ENCODE results near the gene COL8A2. TPM values are rescaled to one million over a fixed set of nuclear protein-coding genes. Genes with fewer than 3 reads are reported as not detected.

Gene COL8A2
- total RNA-seq, 1 experiment from 2014 or later: not detected

DNA sequence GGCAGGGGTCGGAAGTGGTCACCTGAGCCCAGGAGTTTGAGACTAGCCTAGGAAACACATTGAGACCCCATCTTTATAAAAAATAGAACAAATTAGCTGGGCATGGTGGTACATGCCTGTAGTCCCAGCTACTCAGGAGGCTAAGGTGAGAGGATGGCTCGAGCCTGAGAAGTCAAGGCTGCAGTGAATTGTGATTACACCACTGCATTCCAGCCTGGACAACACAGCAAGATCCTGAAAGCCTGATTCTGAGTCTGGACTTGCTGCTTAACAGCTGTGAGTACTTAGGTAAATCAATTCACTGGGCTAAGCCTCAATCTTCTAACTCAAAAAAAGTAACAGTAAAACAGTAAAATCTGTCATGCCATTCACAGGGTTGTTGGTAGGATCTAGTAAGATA, 19.4 kb upstream of the COL8A2 start:
- in situ Hi-C loops (cut with HindIII; ENCODE audit: low pct_unique_long_range_greater_than_20kb, low sequenced_read_pairs): no loop called here
- no peak for DNase-seq (ENCODE audit: low read depth)

DNA sequence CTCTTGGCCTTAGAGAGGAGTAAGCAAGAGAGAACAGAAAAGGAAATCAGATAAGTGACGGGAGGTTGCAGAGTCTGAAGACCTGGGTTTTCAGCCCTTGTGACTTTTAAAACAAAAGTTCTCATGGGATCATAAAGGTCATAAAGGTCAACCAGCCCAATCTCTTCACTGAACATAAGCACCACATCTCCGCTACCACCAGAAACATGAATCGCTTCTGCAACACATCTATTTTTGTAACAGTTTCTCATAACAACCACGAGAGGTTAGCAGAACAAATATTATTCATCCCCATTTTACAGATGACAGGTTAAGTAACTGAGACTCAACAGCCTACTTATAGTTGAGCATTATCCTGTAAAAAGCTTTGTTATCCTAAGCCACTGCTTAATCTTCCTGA, 18.4 kb upstream of the COL8A2 start:
- DNase-seq (ENCODE audit: low read depth): no peak
- in situ Hi-C loops (cut with HindIII; ENCODE audit: low pct_unique_long_range_greater_than_20kb, low sequenced_read_pairs): no loop called here

DNA sequence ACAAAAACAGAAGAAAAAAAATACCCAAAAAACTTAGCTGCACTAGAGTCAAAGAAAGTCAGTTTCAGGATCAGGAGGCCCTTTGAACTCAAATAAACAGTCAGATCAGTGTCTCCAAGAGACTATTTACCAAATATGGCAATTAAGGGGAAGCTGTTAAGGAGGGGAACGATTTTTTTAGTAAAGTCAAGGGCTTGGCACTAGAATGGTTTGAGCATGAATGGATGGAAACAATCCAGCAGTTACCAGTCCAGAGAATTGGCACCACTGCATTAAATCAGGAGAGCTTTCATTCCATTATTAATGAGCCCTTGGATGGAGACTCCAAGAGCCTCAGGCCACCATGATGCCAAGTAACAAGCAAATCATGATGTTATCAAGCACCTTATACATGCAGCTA, 17.1 kb upstream of the COL8A2 start:
- in situ Hi-C loops (cut with HindIII; ENCODE audit: low pct_unique_long_range_greater_than_20kb, low sequenced_read_pairs): no loop called here

DNA sequence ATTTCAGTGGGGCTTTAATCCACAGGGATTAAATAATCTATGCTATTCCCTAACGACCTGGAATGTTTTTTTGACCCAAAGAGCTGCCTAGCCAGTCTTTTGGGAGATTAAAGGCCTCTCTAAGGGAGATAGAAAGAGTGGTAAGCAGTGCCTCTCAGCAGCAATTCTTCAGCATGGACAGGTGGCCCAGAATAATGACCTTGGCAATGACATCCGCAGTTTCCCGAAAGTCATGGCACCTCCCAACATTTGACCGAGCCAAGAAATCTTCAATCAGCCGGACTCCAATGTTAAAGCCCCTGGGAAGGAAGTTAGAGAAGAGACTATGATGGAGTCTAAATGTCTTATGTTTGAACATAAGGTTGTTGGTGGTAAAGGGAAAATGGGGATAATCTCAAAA, 14.5 kb upstream of the COL8A2 start:
- in situ Hi-C loops (cut with HindIII; ENCODE audit: low pct_unique_long_range_greater_than_20kb, low sequenced_read_pairs): no loop called here
- no peak for DNase-seq (ENCODE audit: low read depth)

More for the DNA sequence above, 17.1 kb upstream of the COL8A2 start:
- no peak for DNase-seq (ENCODE audit: low read depth)

DNA sequence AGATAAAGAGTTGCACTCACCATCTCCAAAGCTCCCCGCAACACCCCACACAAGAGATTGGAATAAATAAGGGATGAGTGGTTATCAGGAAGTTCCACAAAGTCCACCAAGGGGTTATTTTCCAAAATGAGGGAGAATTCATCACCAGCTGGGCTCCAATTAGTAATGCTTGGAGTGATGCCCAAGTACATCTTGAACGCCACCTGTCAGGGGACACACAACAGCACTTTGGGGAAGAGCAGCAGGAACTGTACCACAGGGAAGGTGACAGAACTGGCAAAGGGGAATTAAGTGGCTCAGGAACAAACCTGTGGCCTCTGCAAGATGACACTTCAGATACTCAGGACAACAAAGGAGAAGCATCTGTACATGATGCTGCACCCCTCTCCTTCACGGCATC, 12.8 kb upstream of the COL8A2 start:
- no peak for DNase-seq (ENCODE audit: low read depth)

DNA sequence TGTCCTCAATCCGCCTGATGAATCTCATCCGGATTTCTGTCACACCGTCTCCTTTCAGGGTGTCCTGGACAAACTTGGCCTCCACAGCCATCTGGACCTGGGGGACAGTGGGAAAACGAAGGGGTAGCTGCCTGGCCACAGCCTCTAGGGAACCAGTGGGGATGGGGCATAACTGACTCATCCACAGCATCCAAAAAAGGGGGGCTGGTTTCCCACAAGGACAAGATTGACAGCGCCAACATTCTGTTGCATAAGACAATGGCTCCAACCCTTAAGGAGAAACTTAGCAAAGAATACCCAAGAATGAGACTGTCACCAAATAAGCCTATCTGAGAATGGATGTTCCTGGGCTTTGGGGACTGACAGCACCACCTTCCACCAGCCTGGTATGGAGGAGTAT, 12.2 kb upstream of the COL8A2 start:
- in situ Hi-C loops (cut with HindIII; ENCODE audit: low pct_unique_long_range_greater_than_20kb, low sequenced_read_pairs): no loop called here
- no peak for DNase-seq (ENCODE audit: low read depth)

More for the DNA sequence above, 12.8 kb upstream of the COL8A2 start:
- in situ Hi-C loops (cut with HindIII; ENCODE audit: low pct_unique_long_range_greater_than_20kb, low sequenced_read_pairs): no loop called here

DNA sequence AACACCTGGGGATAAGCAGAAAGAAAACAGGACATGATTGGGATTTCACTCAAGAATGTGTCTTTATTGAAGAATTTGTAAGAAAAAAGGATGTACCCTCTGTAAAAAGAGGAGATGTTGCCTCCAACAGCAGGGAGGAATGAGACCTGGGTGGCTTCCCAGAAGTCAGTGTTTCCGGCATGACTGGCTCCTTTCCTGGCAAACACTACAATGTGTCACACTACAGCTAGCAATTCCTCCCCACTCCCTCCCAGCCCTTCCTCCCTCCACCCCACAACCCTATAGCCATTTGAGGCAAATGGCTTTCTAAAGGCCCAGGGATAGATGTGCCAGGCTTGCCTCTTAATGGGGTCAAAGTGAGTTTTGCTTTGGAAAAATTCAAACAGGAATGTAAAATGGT, 11.5 kb upstream of the COL8A2 start:
- DNase-seq (ENCODE audit: low read depth): no peak
- in situ Hi-C loops (cut with HindIII; ENCODE audit: low pct_unique_long_range_greater_than_20kb, low sequenced_read_pairs): no loop called here

DNA sequence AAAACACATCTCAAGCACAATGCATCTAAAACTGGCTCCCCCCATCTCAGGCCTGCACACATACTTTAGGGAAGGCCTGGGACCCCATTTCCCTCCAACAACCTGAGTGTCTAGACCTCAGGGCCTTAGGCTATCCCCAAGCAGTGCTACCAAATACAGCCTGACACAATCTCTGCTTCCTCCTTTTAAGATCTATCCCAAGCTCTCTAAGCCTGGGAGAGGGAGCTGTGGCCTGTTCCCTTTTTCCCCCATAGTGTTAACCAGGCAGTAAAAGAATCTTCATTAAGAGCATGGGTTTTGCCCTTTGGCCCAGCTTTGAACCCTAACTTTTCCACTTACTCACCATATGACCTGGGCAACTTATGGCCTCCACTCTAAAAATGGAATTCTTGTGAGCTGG, 10.8 kb upstream of the COL8A2 start:
- no peak for DNase-seq (ENCODE audit: low read depth)
- in situ Hi-C loops (cut with HindIII; ENCODE audit: low pct_unique_long_range_greater_than_20kb, low sequenced_read_pairs): no loop called here

DNA sequence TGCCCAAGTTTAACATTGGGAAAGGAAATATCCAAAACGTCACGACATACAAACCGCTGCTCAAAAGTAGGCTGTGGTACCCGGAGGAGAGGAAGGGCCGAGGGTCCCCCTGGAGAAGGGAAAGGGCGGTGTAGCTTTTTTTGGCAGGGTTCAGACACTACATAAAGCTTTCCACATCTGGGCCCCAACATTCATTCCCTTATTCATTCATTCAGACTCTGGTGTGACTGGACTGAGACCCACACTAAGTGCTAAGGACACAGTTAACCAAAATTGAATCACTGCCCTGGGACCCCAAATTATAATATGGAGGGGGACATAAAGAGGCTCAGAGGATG, 10.3 kb upstream of the COL8A2 start:
- in situ Hi-C loops (cut with HindIII; ENCODE audit: low pct_unique_long_range_greater_than_20kb, low sequenced_read_pairs): no loop called here
- DNase-seq (ENCODE audit: low read depth): no peak

DNA sequence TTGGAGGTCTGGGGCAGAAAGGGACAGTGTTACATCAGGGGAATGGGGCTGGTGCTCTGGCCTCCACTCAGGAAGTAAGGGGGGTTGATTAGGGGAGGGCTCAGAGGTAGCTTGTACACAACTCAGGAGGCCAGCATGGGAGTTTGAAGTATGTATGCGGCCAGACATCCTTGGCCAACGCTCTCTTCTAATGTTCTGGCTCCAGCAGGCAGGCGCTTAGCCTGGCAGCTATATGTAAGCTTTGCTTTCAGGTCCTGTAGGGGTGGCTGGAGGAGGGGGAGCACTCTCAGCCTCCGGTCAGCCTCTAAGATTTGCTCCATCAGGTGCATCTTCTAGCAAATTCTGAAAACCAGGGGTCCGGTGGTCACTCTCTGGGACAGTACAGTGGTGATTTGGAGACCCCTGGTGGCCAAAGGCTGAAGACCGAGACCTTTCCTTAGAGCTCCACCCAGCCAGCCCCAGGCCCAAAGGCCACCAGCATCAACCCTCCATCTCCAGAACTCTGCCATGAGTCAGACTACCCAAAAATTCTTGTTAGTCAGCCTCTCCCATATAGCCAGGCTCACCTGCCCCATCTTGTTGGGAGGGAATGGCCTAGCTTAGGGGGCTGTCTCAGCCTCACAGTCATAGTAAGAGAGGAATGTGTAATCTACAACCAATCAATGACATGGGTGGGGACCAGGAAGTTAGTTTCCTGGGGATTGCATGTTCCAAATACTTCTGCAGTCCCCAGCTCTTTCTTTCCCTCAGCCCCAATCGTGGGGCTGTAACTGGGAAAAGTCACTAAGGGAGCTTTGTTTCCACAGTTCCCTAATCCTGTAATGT, 9.7 kb upstream of the COL8A2 start:
- in situ Hi-C loops (cut with HindIII; ENCODE audit: low pct_unique_long_range_greater_than_20kb, low sequenced_read_pairs): no loop called here
- DNase-seq (ENCODE audit: low read depth): peak; percentile 27

DNA sequence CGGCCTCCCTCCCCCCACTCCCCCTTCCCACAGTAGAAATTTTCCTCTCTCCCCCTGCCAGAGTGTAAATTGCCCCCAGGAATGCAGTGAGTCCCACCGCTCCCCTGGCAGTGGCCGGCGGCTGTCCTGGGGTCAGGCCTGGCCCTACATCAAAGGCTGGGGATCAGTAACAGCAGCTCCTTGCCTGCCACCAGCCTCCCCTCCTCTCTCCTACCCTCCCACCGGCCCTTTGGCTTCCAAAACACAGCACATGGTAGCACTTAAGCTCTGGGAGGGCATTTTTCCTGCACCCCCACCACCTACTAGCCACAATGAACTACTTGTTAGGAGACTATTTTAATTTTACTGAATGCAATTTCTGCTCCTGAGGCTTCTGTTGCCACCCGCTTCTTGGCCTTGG, 9.0 kb upstream of the COL8A2 start:
- no peak for DNase-seq (ENCODE audit: low read depth)
- in situ Hi-C loops (cut with HindIII; ENCODE audit: low pct_unique_long_range_greater_than_20kb, low sequenced_read_pairs): no loop called here

DNA sequence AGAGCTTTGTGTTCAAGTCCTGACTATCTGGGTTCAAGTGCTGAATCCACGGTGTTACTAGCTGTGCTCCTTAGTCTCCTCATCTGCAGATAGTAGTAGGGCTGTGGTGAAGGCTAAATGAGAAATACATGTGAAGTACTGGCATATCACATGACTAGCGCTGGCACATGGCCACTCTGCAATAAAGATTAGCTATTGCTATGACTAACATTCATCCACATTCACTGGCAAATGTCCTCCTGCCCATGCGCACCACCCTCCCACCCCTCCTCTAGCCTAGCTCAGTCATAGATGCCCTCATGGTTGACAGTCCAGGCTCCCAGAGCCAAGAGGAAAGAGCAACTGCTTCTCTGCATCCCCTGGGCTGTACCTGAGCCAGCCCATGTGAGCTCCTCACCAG, 8.5 kb upstream of the COL8A2 start:
- DNase-seq (ENCODE audit: low read depth): peak; percentile 82
- in situ Hi-C loops (cut with HindIII; ENCODE audit: low pct_unique_long_range_greater_than_20kb, low sequenced_read_pairs): no loop called here

DNA sequence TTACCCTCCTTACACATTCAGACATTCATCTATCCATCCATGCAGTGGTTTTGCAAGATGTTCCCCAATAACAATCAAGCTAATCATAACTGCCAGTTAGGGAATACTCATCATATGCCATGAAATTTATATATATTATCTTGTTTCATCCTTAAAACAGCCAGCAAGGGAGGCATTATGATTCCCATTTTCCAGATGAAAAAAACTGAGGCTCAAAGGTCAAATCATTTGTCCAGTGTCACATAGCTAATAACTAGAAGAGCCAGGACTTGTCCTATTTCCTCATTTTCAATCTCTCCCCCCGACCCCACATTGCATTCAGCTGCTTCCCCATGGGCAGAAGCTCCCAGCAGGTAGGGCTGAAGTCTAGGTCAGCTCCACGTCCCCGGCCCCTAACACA, 7.0 kb upstream of the COL8A2 start:
- in situ Hi-C loops (cut with HindIII; ENCODE audit: low pct_unique_long_range_greater_than_20kb, low sequenced_read_pairs): no loop called here
- DNase-seq (ENCODE audit: low read depth): no peak

DNA sequence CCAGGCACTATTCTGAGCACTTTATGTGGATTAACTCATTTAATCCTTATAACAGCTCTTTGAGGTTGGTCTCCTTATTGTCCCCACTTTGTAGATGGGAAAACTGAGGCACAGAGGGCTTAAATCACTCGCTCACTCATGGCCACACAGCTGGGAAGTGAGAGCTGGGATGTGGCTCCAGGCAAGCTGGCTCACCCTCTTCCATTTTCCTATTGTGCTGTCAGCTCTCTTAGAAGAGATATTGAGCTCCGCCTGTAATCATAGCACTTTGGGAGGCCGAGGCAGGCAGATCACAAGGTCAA, 3.8 kb upstream of the COL8A2 start:
- no peak for DNase-seq (ENCODE audit: low read depth)
- in situ Hi-C loops (cut with HindIII; ENCODE audit: low pct_unique_long_range_greater_than_20kb, low sequenced_read_pairs): no loop called here

DNA sequence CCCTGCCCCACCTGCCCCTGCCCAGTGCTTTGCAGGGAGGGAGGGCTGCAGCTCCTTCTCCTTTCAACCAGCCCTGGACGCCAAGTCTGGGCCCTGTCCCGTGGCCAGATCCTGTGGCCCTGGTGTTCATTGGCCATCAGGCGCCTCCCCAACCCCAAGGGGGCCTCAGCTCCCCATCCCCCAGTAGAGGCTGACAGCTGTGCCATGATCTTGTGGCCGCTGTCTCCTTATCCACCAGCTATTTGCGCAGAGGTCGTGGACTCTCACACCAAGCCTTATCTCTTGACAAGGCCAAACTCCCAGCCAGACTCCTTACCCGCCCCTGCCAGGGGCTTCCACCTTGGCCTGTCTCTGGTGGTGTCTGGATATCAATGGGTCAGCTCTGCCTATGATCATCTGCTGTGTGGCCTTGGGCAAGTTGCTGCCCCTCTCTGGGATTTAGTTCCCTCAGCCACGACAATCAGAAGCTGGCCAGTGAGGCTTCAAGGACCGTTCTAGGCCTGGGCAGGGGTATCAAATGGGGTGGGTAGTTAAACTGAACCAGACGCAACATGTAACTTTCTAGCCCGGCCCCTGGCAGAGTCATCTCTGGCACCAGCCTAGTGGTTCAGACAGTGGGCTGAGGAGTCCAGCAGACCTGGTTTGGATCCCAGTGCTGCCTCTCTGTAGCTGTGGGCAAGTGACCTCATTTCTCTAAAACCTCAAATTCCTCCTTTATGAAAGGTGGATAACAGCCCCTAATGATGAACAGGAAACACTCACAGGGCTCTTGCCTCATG, 3.3 kb upstream of the COL8A2 start:
- in situ Hi-C loops (cut with HindIII; ENCODE audit: low pct_unique_long_range_greater_than_20kb, low sequenced_read_pairs): no loop called here
- DNase-seq (ENCODE audit: low read depth): no peak

DNA sequence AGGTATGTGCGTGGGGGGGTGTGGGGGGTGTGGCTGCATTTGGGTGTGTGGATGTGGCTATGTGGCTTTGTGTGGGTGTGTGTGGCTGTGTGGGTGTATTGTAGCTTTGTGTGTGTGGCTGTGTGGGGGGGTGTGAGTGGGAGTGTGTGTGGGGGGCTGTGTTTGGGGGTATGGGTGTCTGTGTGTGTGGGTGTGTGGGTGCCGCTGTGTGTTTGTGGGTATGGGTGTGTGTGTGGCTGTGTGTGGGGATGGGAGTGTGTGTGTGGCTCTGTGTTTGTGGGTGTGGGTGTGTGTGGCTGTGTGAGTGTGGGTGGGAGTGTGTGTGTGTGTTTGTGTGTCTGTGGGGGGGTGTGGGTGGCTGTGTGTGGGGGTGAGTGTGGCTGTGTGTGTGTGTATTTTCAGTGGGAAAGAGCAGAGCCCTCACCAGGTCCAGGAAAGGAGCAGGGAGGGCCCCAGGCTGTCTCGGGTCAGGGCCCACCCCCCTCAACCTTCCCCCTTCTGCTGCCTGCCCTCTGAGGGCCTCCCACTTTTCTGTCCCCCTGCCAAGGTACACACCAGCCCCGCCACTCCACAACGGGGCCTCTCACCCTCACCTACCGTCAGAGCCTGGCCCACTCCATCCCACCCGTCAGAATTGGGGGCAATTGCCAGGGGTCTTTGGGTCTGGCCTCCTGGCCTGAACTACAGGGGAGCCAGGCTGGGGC, 1.9 kb upstream of the COL8A2 start:
- no peak for DNase-seq (ENCODE audit: low read depth)
- in situ Hi-C loops (cut with HindIII; ENCODE audit: low pct_unique_long_range_greater_than_20kb, low sequenced_read_pairs): no loop called here

DNA sequence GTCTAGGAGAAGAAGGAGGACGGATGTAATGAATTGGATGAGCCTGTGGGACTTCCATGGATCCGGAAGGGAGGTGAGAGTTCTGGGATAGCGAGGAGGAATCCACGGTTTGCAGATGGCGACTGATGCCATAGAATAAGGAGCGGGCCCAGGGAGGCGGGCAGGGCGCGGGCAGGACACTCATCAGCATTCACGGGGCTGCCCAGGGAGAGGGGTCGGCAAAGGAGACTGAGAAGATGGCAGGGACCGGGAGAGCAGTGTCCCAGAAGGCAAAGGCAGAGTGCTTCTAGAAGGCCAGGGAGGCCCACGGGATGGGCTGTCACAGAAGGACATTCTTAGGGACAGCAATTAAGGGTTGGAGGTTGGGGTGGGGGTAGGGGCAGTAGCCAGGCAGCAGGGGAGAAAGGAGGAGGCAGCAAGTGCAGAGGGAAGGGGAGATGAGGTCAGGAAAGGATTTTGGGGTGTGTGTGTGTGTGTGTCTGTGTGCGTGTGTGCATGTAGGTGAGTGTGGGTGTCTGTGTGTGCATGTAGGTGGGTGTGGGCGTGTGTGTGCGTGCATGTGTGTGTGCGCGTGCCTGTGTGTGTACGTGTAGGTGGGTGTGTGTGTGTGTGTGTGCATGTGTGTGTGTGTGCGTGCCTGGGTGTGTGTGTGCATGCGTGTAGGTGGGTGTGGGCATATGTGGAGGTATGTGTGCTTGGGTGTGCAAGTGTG, 1.1 kb upstream of the COL8A2 start:
- in situ Hi-C loops (cut with HindIII; ENCODE audit: low pct_unique_long_range_greater_than_20kb, low sequenced_read_pairs): no loop called here
- no peak for DNase-seq (ENCODE audit: low read depth)

DNA sequence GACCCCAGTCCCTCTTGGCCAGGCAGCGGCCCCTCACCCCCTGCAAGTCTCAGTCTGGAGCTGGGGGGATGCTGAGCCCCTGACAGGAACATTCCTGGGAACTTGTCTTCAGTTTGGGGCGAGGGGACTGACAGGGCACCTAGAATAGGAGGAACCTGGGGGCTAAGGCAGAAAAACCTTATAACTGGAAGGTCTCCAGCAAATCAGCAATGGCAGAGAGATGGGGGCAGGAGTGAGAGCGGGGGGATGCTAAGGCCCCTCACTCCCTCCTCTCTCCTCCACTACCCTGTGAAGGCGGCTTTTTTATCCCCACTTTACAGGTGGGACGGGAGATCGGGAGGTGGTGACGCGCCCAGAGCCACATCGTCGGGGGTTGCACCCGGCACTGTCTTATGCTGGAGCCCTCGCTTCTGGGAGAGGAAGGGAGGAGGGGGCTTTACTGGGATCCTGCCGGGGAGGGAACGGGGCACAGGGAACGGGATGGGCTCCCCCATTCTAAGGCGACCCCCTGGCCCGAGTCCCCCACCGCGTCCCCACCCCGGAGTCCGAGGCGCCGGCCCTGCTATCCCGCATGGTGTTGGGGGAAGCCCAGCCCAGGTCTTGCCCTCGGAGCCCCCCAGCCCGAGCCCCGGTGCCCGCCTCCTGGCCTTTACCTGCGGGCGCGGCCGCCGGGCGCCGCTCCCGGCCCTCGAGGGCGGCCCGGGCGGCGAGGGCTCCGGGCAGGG, 456 bp downstream of the COL8A2 start:
- DNase-seq (ENCODE audit: low read depth): no peak
- in situ Hi-C loops (cut with HindIII; ENCODE audit: low pct_unique_long_range_greater_than_20kb, low sequenced_read_pairs): no loop called here
